ENCODE results near the gene POC1B.

DNA sequence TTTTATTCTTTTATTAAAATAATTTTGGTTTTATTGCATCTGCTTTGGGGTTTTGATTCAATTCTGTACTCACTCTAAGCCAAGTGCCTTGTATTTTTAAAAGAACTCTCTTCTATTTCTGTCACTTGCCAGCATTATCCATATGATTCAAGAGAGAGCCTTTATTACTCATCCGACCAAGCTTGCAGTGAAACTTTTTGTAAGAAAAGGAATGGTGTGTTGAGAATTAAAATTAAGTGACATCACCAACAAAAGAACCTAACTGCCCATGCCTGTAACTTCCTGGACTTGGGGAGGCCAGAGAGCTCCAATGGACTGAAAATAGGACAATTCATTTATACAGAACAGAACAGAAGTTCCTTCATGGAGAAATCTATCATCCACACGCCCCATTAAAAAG lies 53.3 kb downstream of the POC1B start:
- TF ChIP-seq EZH2 (IDR thresholded peaks at IDR 0.05; ENCODE audit: low read depth) (no peak), CTCF (conservative IDR thresholded peaks at IDR 0.05) (no peak)
